Stomach (tissue), 4 donors: Measurements from ENCODE around the gene PRPF19.

Experiments used
- CTCF ChIP-seq, 7 experiments: fragments of 450-650 bp in 4 of 7; fragments of 200-600 bp in 3 of 7; sonication (generic) in 3 of 7; IDR thresholded peaks; one replicate each; pipeline ENCODE4 v1.5.1; 2016 to 2019; ENCODE audit warnings: antibody characterized with exemption in 7 of 7, control low read depth in 2 of 7, mild to moderate bottlenecking in 1 of 7
- EP300 ChIP-seq: sonication (generic); formaldehyde crosslinking; IDR thresholded peaks from one replicate; pipeline ENCODE4 v1.6.1; 2017; ENCODE audit warnings: antibody characterized with exemption

- TF ChIP-seq CTCF (IDR thresholded peaks at IDR 0.05) (no peak), EP300 (no peak)
Measured at GRCh38 chr11:60860943-60861342, 45.4 kb downstream of the PRPF19 start.
